Spleen (tissue), 7 donors: Measurements from ENCODE around the gene MAST4.

Experiments
- CTCF ChIP-seq, 11 experiments: fragments of 200-600 bp in 7 of 11; fragments of 450-650 bp in 4 of 11; sonication (generic) in 4 of 11; IDR thresholded peaks in 8 of 11; conservative IDR thresholded peaks in 3 of 11; 1 replicate in 7 of 11; 2 replicates in 4 of 11; pipeline versions ENCODE4 v1.4.0 to v1.8.0; 2016 to 2021; ENCODE audit warnings: antibody characterized with exemption in 11 of 11, inconsistent platforms in 4 of 11, mild to moderate bottlenecking in 1 of 11
- POLR2AphosphoS5 ChIP-seq, 3 donors: sonication (generic); formaldehyde crosslinking; IDR thresholded peaks; one replicate each; pipeline ENCODE4 v1.5.1; 2017; ENCODE audit warnings: antibody characterized with exemption in 3 of 3
- donor health status: DM: no; HTN: no; CAD: no; lungs with moderate emphysema.
- donor health status: DM: no; HTN: no; CAD: no.
- donor health status: DM: no; HTN: no; CAD: no.

GRCh38 chr5:66701244-66701643 is 105.1 kb downstream of the MAST4 start:
- no peak for TF ChIP-seq CTCF (IDR thresholded peaks at IDR 0.05 in 8 of 11, conservative IDR thresholded peaks at IDR 0.05 in 3 of 11)
- TF ChIP-seq POLR2AphosphoS5 (IDR thresholded peaks at IDR 0.05) = no peak
